Stimulated activated CD8-positive, alpha-beta memory T cell treated with anti-CD3 and anti-CD28 coated beads, Interleukin-12 subunit alpha, Interleukin-12 subunit beta, amount 100 ng/mL, for 4 hours (primary cell): ENCODE measurements around the gene TNFRSF11A.
A peak's percentile ranks its signal among the peaks of the same experiment; 100 is the strongest.

Experiments used
- DNase-seq: peaks from one replicate; pipeline ENCODE4 v3.0.0-alpha.2; 2020; ENCODE audit warnings: low read depth

The TNFRSF11A gene

DNA sequence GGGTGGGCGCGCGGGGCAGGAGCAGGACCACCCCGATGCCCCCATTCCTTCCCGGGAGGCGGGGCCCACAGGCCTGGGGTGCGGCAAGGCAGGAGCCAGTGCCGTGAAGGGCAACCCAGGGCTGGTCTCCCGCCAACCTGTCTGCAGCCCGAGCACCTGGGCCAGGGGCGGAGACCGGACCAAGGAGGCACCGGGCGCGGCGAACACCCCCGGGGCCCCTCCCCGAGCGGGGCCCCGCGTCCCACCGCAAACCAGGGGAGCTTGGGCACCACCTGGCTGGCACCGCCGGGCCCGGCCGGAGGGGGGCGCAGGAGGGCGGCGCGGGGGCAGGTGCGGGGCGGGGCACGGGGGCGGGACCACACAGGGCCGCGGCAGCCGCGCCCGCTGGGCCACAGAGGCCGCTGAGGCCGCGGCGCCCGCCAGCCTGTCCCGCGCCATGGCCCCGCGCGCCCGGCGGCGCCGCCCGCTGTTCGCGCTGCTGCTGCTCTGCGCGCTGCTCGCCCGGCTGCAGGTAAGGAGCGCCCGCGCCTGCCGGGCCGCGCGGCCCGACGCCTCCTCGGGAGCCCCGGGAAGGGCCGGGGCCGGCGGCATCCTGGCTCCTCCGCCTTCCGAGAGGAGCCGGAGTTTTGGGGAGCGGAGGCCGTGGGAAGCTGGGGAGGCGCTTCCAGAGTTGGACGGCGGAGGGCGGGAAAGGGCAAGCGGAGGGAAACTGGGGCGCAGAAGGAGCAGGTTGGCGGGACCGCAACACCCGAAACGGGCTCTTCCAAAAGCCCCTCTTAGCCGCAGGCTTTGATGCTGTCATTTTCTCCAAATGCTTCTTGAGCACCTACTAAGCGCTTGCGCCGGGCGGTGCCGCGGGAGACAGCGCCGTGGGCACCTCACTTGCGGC lies at the start of gene TNFRSF11A:
TNFRSF11A (plus strand) TSS at position 394 of the 889 bp plus-strand sequence; CDS start at position 437, 43 bp downstream.
- peak; percentile 31 for DNase-seq

DNA sequence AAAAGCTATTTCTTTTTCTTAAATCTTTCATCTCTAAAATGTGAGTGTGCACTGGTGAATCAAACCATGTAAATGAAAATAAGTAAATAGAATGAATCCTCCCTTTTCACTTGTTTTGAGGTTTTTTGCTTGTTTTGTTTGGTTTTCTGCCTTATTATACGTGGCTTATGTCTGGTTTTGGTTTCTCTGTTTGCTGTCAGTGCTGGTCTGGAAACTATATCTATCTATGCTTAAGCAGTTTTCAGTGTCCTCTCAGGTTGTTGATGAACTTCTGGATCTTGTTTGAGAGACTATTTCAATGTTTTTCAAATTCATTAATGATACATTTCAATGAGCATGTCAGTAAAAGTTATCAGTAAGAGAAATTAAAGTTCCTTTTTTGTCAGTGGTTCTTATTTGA lies 48.1 kb upstream of the TNFRSF11A start:
- DNase-seq: no peak

- no peak for DNase-seq
These were observed 45.5 kb upstream of the TNFRSF11A start for GRCh38 chr18:62279561-62279960.

GRCh38 chr18:62280058-62280457 lies 45.1 kb upstream of the TNFRSF11A start:
- DNase-seq: no peak

DNA sequence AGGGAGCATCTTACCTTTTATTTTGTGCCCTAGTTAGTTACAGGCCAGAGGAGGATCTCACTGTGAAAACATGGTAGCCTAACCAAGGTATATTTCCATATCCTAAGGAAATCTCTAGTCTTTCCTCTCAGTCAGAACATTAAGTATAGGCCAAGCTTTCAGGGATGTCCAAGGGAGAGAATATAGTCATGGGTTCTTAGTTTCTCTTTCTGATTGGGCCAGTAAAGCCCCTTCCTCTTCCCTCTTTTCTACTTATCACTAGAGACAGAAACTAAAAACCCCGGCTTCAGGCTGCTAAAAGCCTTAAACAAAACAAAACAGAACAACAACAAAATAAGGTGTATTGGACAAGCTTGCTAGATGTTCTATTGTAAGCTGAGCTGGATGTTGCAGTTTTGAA lies 44.3 kb upstream of the TNFRSF11A start:
- no peak for DNase-seq

GRCh38 chr18:62281684-62282083 lies 43.4 kb upstream of the TNFRSF11A start:
- no peak for DNase-seq

- DNase-seq: no peak
These were observed 42.9 kb upstream of the TNFRSF11A start for GRCh38 chr18:62282188-62282629.

DNA sequence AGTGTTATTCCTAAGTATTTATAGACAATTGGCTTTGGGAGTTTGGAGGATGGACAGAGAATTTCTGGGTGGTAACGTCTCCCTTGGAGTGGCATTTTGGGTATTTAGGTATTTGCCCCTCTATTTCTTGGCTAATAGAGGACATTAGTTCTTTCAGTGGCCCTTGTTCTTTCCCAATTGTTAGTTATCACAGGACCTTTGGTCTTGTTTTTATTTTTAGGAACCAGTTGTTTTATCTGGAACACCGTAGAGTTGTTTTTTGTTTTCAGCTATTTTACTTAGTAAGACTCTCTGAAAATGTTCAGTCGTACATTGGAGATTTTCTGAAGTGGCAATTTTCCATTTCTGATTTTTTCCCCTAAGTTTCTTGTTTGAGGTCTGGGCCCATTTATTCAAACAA lies 40.5 kb upstream of the TNFRSF11A start:
- DNase-seq: no peak

- DNase-seq: no peak
These were observed 39.8 kb upstream of the TNFRSF11A start for GRCh38 chr18:62285281-62285680.

- no peak for DNase-seq
These were observed 37.1 kb upstream of the TNFRSF11A start for GRCh38 chr18:62287781-62288664.

GRCh38 chr18:62288665-62289008 lies 36.5 kb upstream of the TNFRSF11A start:
- DNase-seq: no peak

- no peak for DNase-seq
These were observed 36.1 kb upstream of the TNFRSF11A start for GRCh38 chr18:62289047-62289446.

DNA sequence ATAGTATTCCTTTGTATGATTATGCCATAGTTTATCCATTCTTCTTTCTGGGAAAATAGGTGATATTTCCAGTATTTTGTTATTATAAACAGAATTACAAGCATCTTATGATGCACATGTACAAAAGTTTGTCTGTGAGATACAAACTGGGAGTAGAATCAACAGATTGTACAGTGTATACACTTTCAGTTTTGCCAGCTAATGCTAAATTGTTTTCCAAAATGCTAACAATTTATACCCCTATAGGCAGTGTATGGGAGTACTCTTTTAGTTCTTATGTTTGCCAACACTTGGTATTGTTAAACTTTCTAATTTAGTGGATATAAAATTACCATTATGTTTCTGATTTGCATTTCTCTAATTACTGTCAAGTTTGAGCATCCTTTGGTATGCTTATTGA lies 31.0 kb upstream of the TNFRSF11A start:
- DNase-seq: no peak

GRCh38 chr18:62300359-62300963 lies 24.6 kb upstream of the TNFRSF11A start:
- no peak for DNase-seq

GRCh38 chr18:62301322-62301721 lies 23.8 kb upstream of the TNFRSF11A start:
- no peak for DNase-seq

DNA sequence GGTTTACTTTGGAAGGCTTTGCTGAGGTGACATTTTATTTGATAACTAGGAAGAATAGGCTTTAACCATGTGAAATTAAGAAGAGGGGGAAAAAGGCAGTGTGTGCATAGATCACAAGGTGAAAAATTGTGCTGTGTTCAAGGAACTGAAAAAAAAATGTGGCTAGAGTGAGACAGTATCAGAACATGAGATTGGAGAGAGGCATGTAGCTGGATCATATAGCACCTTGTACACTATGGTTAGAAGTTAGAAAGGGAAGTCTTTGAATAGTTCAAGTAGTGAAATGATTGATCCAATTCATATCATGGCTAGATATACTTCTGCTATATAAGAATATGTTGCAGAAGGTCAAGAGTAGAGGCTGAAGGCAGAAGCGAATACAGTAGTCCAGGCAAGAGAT lies 12.3 kb upstream of the TNFRSF11A start:
- DNase-seq: no peak

- no peak for DNase-seq
These were observed 6.6 kb upstream of the TNFRSF11A start for GRCh38 chr18:62318228-62319180.

DNA sequence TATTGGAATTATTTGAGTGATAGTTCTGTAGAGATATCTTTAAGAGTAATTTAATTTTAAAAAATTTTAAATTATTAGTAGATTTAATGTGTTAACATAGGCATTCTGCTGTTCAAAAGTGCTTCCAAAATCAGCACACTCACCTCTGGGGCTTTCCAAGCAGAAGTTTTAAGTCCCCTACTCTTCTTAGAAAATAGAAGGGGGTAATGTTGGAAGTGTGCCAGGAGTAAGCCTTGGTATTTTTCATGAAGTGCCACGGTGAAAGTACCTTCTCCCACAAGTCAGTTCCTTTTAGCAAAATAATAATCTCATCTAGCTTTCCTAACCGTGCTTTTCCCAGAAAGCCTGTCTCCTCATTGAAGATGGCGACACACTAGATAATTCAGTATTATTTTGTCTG lies 3.9 kb upstream of the TNFRSF11A start:
- DNase-seq: no peak

DNA sequence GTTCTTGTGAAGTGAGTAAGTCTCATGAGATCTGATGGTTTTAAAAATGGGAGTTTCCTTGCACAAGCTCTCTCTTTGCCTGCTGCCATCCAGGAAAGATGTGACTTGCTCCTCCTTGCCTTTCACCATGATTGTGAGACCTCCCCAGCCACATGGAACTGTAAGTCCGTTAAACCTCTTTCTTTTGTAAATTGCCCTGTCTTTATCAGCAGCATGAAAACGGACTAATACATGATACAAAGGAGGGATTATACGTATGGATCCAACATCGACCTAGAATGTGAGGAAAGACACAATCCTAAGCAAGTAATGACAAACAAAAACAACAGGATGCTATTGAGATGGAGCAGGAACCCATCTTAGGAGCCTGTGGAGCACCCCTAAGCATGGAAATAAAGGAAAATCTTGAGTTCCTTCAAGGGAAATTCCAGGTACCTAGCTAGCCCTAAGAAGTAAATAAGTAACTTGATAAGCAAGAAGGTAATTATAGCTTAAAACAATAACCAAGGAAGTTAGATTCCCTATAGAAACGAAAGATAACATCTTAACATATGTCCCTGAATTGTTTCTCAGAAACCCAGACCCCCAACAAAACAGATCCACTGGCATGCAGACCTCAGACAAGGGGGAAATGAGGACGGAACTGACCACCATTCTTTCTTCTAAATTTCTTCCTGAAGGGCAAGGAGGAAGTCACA lies 1.5 kb upstream of the TNFRSF11A start:
- no peak for DNase-seq

- DNase-seq: no peak
These were observed 805 bp upstream of the TNFRSF11A start for GRCh38 chr18:62324181-62324828.
